ENCODE measurements around the gene ARMC5.

The ARMC5 gene

DNA sequence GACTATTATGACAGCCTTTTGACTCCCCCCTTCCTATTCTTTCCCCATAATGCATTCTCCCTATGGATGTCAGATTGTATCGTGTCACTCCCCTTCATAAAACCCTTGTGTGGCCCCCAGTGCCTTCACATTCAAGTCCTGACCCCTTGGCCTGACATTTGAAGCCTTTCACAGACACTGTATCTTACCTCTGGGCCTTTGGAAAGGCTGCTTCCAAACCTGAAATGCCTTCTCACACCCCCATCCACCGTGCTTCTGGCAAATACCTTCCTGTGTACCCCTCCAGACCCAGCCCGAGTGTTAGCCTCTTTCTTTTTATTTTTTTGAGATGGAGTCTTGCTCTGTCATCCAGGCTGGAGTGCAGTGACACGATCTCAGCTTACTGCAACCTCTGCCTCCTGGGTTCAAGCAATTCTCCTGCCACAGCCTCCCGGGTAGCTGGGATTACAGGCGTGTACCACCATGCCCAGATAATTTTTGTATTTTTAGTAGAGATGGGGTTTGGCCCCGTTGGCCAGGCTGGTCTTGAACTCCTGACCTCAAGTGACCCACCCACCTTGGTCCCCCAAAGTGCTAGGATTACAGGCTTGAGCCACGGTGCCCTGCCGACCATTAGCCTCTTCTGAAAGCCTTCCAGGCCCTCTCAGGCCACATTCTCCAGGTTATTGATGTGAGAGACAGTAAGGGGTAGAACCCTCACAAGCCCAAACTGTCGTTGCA, 2.1 kb downstream of the ARMC5 start:
- DNase-seq (ENCODE audit: low spot score) (no peak), FAIRE-seq (no peak)

DNA sequence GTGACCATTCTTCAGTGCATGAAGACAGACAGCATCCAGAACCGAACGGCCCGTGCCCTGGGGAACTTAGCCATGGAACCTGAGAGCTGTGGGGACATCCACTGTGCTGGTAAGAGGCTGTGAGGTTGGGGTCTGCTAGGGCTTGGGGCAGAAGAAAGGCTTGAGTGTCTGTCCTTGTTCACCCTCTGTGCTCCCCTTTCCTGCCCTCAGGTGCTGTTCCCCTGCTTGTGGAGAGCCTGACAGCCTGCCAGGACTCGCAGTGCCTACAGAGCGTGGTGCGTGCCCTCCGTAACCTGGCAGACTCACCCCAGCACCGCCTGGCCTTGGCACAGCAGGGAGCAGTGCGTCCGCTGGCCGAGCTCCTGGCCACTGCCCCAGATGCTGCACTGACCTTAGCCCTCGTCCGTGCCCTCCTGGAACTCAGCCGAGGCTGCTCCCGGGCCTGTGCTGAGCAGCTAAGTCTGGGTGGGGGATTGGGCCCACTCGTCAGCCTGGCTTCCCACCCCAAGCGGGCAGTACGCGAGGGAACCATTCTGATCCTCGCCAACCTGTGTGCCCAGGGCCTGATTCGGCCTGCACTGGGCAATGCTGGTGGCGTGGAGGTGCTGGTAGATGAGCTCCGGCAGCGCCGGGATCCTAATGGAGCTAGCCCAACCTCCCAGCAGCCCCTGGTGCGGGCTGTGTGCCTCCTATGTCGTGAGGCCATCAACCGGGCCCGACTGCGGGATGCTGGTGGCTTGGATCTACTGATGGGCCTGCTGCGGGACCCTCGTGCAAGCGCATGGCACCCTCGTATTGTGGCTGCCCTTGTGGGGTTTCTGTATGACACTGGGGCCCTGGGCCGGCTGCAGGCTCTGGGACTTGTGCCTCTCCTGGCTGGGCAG, 2.9 kb downstream of the ARMC5 start:
- no peak for DNase-seq (ENCODE audit: low spot score)
- no peak for FAIRE-seq

DNA sequence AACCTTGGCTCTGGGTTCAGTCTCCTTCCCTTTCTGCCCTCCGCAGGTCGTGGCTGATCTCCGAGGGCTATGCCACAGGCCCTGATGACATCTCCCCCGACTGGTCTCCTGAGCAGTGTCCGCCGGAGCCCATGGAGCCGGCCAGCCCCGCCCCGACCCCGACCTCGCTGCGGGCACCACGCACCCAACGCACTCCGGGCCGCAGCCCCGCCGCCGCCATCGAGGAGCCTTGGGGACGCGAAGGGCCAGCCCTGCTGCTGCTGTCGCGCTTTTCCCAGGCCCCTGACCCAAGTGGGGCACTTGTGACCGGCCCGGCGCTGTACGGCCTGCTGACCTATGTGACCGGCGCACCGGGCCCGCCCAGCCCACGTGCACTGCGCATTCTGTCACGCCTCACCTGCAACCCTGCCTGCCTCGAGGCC, 5.1 kb downstream of the ARMC5 start:
- DNase-seq (ENCODE audit: low spot score) (no peak), FAIRE-seq (no peak)

DNA sequence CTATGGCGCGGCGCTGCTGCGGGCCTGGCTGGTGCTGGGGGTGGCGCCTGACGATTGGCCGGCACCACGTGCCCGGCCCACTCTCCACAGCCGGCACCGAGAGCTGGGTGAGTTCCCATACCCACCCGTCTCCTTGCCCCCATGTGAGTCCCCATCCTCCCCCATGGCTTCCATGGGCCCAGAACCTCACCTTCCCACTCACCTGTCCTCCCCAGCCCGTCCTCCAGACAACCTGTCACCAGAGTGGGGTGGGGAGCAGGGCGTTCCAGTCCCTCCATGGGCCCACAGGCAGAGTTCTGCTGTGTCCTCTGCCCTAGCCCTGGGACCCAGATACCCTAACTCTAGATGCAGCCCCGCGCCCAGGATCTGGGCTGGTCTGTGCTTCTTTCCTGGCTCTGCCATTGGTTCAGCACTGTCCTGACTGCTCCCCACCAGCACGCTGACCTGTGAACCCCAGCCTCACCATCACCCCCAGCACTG, 5.5 kb downstream of the ARMC5 start:
- DNase-seq (ENCODE audit: low spot score): no peak
- no peak for FAIRE-seq

DNA sequence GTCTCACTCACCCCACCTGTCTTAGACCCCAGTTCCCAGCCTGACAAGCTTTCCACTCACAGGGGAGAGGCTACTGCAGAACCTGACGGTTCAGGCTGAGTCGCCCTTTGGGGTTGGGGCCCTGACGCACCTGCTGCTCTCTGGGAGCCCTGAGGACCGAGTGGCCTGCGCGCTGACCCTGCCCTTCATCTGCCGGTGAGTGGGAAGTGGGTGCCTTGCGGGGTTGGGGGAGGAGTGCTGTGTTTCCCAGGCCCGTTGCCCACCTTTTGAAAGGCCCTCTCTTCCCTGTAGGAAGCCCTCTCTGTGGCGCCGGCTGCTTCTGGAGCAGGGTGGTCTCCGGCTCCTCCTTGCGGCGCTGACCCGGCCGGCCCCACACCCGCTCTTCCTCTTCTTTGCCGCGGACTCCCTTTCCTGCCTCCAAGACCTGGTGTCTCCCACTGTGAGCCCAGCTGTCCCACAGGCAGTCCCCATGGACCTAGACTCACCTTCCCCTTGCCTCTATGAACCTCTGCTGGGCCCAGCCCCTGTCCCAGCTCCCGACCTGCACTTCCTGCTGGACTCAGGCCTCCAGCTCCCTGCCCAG, 6.6 kb downstream of the ARMC5 start:
- DNase-seq (ENCODE audit: low spot score) (no peak), FAIRE-seq (no peak)

DNA sequence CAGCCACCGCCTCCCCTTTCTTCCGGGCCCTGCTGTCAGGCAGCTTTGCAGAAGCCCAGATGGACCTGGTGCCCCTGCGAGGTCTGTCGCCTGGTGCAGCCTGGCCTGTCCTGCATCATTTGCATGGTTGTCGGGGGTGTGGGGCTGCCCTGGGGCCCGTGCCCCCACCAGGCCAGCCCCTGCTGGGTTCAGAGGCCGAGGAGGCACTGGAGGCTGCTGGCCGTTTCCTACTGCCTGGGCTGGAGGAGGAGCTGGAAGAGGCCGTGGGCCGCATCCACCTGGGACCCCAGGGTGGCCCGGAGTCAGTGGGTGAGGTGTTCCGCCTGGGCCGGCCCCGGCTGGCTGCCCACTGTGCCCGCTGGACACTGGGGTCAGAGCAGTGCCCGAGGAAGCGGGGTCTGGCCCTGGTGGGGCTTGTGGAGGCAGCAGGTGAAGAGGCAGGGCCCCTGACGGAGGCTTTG, 7.1 kb downstream of the ARMC5 start:
- DNase-seq (ENCODE audit: low spot score) (no peak), FAIRE-seq (no peak)

DNA sequence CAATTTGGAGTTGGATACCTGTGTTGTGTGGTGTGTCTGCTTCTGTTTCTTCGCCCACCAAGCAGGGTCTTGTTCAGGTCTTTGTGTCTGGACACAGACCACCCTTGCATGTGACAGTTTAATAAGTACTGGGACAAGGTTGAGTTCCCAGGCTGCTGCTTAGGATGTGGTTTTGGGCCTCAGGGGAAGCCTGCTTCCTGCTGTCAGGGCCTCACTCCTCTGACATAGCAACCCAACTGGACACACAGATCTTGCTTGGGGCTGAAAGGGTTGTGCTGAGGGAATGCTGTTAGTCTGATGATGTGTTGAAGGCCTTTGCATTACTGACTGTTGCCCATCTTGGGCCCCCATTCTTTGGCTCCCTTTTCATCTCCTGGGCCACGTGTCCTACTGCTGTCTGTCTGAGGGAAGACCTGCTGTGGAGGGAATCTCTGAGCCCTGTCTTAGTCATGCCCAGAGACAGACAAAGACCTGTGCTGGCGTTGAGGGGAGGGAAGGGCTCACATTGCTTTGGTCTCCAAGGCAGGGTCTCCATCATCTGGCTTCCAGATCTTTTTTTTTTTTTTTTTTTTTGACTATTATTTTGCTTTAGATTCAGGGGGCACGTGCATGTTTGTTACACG, 8.0 kb downstream of the ARMC5 start:
- FAIRE-seq (no peak), DNase-seq (ENCODE audit: low spot score) (no peak)

DNA sequence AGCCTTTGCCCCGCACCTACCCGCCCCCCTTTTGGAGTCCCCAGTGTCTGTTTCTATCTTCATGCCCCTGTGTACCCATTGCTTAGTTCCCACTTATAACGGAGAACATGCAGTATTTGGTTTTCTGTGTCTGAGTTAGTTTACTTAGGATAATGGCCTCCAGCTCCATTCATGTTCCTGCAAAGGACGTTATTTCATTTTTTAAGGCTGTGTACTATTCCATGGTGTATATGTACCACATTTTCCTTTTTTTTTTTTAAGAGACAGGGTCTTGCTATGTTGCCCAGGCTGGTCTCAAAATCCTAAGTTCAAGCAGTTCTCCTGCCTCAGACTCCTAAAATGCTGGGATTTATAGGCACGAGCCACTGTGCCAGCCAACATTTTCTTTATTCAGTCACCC, 8.6 kb downstream of the ARMC5 start:
- FAIRE-seq: no peak

DNA sequence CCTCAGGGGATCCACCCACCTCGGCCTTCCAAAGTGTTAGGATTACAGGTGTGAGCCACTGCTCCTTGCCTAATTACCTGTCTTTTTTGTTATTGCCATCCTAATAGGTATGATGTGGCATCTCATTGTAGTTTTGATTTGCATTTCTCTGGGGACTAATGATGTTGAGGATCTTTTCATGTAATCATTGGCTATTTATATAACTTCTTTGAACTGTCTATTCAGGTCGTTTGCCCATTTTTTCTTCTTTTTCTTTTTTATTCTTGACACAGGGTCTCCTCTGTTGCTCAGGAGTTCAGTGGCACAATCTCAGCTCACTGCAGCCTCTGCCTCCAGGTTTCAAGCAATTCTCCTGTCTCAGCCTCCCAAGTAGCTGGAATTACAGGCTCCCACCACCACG, 11.3 kb downstream of the ARMC5 start:
- FAIRE-seq (no peak), DNase-seq (ENCODE audit: low spot score) (no peak)

More for the DNA sequence above, 8.6 kb downstream of the ARMC5 start:
- DNase-seq (ENCODE audit: low spot score): no peak

DNA sequence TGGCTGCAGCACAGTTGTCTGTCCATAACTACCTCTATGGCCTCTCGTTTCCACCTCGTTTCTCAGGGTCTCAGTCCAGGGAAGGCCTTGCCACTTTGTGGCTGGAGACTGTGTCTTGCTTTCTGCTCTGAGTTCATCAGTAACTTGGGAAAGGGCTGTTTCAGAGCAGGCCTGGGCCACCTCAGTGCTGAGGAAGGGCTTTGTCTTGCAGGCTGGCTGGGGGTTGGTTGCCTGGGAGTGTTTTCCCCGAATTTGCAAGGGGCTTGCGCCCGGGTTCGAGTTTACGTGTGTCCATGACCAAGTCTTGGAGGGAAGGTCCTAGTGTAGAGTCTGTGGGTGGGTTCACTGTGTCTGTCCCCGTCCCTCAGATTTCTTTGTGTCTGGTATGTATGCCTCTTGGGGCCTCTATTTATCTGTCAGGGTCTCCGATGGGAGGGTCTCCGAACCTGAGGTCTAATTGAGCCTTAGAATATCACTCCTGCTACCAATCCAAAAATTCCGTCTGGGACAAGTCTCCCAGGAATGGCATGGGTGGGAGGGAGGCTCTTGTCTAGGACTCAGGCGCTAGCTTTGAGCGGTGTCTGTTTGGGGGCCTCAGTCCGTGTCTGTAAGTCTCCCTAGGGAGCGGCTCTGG, 12.1 kb downstream of the ARMC5 start:
- DNase-seq (ENCODE audit: low spot score) (no peak), FAIRE-seq (no peak)

DNA sequence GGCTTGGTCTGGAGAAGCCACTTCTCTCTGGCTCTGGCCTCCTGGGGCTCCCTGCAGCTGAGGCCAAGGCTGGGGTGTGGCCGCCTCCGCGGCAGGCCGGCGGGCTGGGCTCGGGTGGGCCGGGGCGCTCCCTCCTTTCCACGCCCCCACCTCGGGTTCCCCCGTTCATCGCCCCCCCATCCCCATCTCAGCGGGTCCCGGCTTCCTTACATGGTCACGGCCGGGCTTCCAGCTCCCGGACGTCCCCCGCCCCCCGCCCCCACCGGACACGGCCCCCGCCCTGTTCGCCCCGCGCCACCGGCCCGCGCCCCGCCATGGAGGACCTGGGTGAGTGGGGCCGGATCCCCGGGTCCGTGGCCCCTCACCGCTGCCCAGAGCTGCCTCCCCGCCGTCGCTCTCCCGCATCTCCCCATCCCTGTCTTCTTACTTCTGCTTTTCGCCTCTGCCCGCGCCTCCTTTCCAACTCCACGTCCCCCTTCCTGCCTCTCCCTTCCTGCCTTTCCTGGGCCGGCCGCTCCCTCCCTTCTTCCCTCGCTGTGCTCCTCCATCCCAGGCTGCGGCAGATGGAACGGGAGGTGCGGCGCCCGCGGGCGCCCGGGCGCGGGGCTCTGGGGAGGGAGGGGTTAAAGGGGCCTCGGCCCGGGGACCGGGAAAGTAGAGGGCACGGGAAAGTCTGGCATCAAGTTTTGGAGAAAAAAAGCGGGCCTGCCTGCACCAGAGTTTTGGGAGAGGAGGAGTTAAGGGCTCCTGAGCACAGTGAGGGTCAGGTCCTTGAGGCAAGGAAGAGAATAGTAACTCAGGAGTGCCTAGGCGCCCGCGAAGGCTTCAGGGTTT, 12.8 kb downstream of the ARMC5 start, which contains the start of gene TGFB1I1:
Gene TGFB1I1 (plus strand): TSS at position 278 of the 834 bp plus-strand sequence. CDS start 37 bp downstream, at position 315.
- DNase-seq (ENCODE audit: low spot score) (no peak), FAIRE-seq (no peak)

DNA sequence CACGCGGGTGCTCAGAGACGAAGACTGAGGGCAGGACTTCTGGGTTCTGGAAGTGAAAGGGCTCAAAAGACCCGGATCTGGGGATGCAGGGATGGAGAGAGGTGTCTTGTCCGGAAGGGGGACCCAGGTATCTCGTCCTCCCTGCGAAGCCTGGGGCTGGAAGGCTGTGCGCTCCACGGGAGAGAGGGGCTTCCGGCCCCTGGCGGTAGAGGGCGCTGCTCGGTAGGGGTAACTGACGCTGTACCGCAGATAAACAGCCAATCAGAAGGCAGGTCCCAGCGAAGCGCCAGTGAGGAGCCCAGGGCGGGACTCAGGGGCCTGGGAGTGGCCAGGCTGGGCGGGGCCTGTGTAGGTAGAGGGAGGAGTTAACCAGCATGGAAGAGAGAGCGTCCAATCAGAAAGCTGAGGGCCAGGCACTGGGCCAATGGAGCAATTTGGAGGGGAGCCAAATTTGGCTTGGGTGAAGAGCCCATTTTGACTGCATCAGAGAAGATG, 13.5 kb downstream of the ARMC5 start:
- DNase-seq (ENCODE audit: low spot score) (peak; percentile 46), FAIRE-seq (no peak)

DNA sequence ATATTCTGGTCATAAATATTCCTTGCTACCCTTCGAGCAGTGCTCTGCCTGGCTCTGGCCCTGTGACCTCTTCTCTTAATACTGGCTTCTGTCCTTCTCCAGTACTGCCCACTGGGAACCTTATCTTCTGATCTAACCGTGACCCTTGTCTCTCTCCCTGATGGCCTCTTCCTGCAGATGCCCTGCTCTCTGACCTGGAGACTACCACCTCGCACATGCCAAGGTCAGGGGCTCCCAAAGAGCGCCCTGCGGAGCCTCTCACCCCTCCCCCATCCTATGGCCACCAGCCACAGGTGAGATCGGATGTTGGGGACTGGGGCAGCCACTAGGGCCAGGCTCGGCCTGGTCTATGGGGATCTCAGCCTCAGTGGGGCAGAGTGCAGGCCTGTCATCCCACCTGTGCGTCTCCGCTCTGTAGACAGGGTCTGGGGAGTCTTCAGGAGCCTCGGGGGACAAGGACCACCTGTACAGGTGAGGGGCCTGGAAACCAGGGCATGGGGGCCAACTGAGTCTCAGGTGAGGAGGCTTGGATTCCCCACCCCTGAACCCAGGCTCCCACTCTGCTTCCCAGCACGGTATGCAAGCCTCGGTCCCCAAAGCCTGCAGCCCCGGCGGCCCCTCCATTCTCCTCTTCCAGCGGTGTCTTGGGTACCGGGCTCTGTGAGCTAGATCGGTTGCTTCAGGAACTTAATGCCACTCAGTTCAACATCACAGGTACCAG, 14.1 kb downstream of the ARMC5 start:
- FAIRE-seq: no peak

DNA sequence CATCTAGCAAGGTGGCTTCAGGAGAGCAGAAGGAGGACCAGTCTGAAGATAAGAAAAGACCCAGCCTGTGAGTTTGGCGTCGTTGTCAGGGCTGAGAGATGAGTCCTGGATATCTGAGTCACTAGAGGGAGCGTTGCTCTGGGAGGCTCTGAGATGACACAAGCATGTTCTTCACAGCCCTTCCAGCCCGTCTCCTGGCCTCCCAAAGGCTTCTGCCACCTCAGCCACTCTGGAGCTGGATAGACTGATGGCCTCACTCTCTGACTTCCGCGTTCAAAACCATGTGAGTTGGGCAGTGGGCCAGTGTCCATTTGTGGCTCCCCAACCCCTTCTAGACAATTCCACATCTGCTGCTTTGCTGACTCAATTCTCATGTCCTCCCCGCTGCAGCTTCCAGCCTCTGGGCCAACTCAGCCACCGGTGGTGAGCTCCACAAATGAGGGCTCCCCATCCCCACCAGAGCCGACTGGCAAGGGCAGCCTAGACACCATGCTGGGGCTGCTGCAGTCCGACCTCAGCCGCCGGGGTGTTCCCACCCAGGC, 14.9 kb downstream of the ARMC5 start:
- FAIRE-seq (no peak), DNase-seq (ENCODE audit: low spot score) (no peak)

More for the DNA sequence above, 14.1 kb downstream of the ARMC5 start:
- no peak for DNase-seq (ENCODE audit: low spot score)

DNA sequence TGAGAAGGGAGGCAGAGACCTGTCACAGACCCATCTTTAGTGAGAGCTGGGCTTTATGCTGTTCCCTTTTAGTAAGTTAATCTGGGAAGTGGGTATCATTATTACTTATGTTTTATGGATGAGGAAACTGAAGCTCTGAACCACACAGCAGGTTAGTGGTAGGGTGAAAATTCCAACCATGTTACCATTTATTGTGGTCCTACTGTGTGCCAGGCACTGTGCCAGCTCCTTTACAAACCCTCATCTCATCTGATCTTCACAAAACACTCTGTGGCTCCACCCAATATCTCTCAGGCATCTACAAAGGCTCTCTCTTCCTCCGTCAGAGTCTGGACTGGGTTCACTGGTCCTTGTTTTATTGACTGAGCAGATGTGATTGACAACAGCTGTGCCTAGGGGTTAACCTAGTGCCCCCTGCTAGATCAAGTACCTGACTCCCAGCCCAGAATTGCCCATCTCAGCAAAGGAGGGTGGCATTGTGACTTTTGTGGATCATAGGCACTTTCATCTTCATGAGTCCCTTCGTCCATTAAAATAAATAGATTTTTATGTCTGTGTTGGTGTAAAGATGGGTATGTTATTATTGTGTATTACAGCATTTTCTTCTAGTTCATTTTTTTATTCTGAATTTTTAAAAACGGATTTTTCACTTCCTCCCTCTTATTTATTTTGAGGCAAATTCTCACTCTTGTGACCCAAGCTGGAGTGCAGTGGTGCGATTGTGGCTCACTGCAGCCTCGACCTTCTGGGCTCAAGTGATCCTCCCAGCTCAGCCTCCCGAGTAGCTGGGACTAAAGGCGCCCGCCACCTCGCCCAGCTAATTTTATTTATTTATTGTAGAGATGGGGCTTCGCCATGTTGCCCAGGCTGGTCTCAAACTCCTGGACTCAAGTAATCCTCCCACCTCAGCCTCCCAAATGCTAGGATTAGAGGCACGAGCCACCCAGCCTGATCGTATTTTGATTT, 15.8 kb downstream of the ARMC5 start:
- DNase-seq (ENCODE audit: low spot score) (no peak), FAIRE-seq (no peak)

DNA sequence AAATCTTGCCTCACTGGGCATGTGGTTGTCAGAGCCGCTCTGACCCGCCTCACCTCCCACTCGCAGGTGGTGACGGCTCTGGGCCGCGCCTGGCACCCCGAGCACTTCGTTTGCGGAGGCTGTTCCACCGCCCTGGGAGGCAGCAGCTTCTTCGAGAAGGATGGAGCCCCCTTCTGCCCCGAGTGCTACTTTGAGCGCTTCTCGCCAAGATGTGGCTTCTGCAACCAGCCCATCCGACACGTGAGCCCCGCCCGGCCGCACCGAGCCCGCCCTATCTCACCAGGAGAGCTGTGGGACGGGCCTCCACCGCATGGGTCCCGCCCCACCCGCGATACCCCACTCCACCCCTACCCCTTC, 16.6 kb downstream of the ARMC5 start:
- FAIRE-seq: no peak

DNA sequence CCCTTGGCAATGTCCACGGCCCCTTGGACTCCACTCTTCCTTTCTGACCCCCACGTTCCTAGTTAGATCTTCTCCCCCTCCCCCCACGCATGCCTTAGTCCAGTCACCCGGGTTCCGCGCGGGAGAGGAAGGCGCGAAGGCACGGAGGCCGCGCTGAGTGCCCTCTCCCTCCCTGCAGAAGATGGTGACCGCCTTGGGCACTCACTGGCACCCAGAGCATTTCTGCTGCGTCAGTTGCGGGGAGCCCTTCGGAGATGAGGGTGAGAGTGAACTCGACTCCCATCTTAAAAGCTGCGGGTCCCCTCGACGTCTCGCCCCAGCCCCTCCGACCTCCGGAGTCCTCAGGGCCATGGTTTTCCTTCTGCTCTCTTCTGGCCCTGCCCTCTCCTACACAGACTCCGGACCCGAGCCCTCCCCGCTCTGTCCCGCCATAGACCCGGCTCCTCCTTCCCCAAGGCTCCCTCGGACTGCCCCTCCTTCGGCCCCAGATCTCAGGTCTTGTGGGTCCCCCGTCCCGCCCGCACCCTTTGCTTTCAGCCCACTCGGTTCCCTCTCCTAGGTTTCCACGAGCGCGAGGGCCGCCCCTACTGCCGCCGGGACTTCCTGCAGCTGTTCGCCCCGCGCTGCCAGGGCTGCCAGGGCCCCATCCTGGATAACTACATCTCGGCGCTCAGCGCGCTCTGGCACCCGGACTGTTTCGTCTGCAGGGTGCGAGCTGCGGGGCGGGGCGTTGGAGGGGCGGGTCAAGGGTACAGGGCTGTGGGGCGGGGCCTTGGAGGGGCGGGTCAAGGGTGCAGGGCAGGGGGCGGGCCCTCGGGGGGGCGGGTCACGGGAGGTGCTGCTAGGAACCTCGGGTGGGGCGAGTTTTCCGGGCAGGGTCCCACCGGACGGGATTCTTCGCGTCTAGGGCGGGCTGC, 17.3 kb downstream of the ARMC5 start:
- no peak for FAIRE-seq
- no peak for DNase-seq (ENCODE audit: low spot score)

More for the DNA sequence above, 16.6 kb downstream of the ARMC5 start:
- DNase-seq (ENCODE audit: low spot score): no peak

Measured in RCC 7860 (cell line).